Astrocyte (in vitro differentiated cells and primary cell): ENCODE data around the gene PTPRM. TPM values are rescaled to one million over a fixed set of nuclear protein-coding genes. Genes with fewer than 3 reads are reported as not detected.

Experiments used
- DNase-seq: peaks from one replicate; pipeline ENCODE4 v3.0.0-alpha.2; 2010; ENCODE audit warnings: low read depth
- FAIRE-seq: peaks from 2 replicates; lab custom pipeline; 2011; peaks lifted over from hg19 to GRCh38; lab: Jason Lieb, UNC
- H2AFZ ChIP-seq: 2 replicates; pipeline ENCODE4 v1.6.0; 2012; ENCODE audit warnings: low read depth, low read length, inconsistent platforms
- H3K27ac ChIP-seq: 2 replicates; pipeline ENCODE4 v1.5.1; 2011; ENCODE audit warnings: low read depth, low read length, inconsistent platforms
- H3K27me3 ChIP-seq: 2 replicates; pipeline ENCODE4 v1.6.0; 2011; ENCODE audit warnings: low read length, inconsistent platforms; ENCODE audit not compliant: insufficient read depth
- H3K36me3 ChIP-seq: 2 replicates; pipeline ENCODE4 v1.5.1; 2011; ENCODE audit warnings: low read length, inconsistent platforms; ENCODE audit not compliant: insufficient read depth
- H3K4me1 ChIP-seq: 2 replicates; pipeline ENCODE4 v1.5.1; 2011; ENCODE audit warnings: low read length, inconsistent platforms; ENCODE audit not compliant: insufficient read depth
- H3K4me2 ChIP-seq: 2 replicates; pipeline ENCODE4 v1.6.0; 2012; ENCODE audit warnings: low read length, inconsistent platforms
- H3K4me3 ChIP-seq: 2 replicates; pipeline ENCODE4 v1.5.1; 2011; ENCODE audit warnings: low read depth, mild to moderate bottlenecking, low read length, inconsistent platforms; ENCODE audit not compliant: insufficient read depth
- H3K79me2 ChIP-seq: 2 replicates; pipeline ENCODE4 v1.6.0; 2012; ENCODE audit warnings: mild to moderate bottlenecking, low read length, inconsistent platforms; ENCODE audit not compliant: insufficient read depth
- H3K9ac ChIP-seq: 2 replicates; pipeline ENCODE4 v1.6.0; 2012; ENCODE audit warnings: mild to moderate bottlenecking, low read length, inconsistent platforms
- H3K9me3 ChIP-seq: 2 replicates; pipeline ENCODE4 v1.5.1; 2012; ENCODE audit warnings: low read depth, mild to moderate bottlenecking, low read length, inconsistent platforms; ENCODE audit not compliant: insufficient read depth
- H4K20me1 ChIP-seq: 2 replicates; pipeline ENCODE4 v1.6.0; 2012; ENCODE audit warnings: low read length, inconsistent platforms; ENCODE audit not compliant: insufficient read depth
- H3K27ac Mint-ChIP-seq: one replicate; pipeline ENCODE4 v1.8.0; 2021; ENCODE audit warnings: mild to moderate bottlenecking, mixed read lengths; ENCODE audit not compliant: unreplicated experiment
- H3K27me3 Mint-ChIP-seq: one replicate; pipeline ENCODE4 v1.8.0; 2021; ENCODE audit warnings: low read depth, mixed read lengths; ENCODE audit not compliant: unreplicated experiment
- H3K36me3 Mint-ChIP-seq: one replicate; pipeline ENCODE4 v1.8.0; 2021; ENCODE audit warnings: low read depth, mixed read lengths; ENCODE audit not compliant: unreplicated experiment
- H3K4me1 Mint-ChIP-seq: one replicate; pipeline ENCODE4 v1.8.0; 2021; ENCODE audit warnings: low read depth, mixed read lengths; ENCODE audit not compliant: unreplicated experiment
- H3K4me3 Mint-ChIP-seq: one replicate; pipeline ENCODE4 v1.8.0; 2021; ENCODE audit warnings: mild to moderate bottlenecking, moderate library complexity, mixed read lengths; ENCODE audit not compliant: unreplicated experiment
- H3K9me3 Mint-ChIP-seq: one replicate; pipeline ENCODE4 v1.8.0; 2021; ENCODE audit warnings: mild to moderate bottlenecking, mixed read lengths; ENCODE audit not compliant: unreplicated experiment
- CTCF ChIP-seq: IDR thresholded peaks from 2 replicates; pipeline ENCODE4 v1.5.1; 2011; ENCODE audit warnings: low read depth, mild to moderate bottlenecking, inconsistent platforms, low read length, moderate library complexity; ENCODE audit not compliant: insufficient read depth
- EZH2 ChIP-seq: IDR thresholded peaks from 2 replicates; pipeline ENCODE4 v1.6.1; 2012; ENCODE audit warnings: mild to moderate bottlenecking, low read length, inconsistent platforms; ENCODE audit not compliant: insufficient read depth
- total RNA-seq: library from RNA; stranded (reverse); gene quantifications from 2 replicates; pipeline ENCODE4 v1.2.1, GENCODE V29; 2021

Gene PTPRM
- total RNA-seq, 1 donor from 2014 or later: 59.6 TPM

GRCh38 chr18:8097399-8097798 lies 530.3 kb downstream of the PTPRM start:
- Histone ChIP-seq H4K20me1 (peaks cover 4% of the 10 kb centered on the region), H3K79me2 (no peaks in the 10 kb centered on the region), H3K9me3 (no peaks in the 10 kb centered on the region), H3K36me3 (no peaks in the 10 kb centered on the region), H3K4me3 (no peak overlapping the region), H3K4me2 (no peak overlapping the region), H3K27me3 (no peaks in the 10 kb centered on the region), H3K27ac (no peak overlapping the region), H3K9ac (no peak overlapping the region), H3K4me1 (no peaks in the 10 kb centered on the region), H2AFZ (no peak overlapping the region)
- Mint-ChIP-seq H3K9me3 (peaks cover 2% of the 10 kb centered on the region), H3K36me3 (peaks cover 16% of the 10 kb centered on the region), H3K4me3 (no peak overlapping the region), H3K27ac (no peak overlapping the region), H3K27me3 (no peaks in the 10 kb centered on the region), H3K4me1 (peaks cover 6% of the 10 kb centered on the region)
- no peak for TF ChIP-seq EZH2
- TF ChIP-seq CTCF: no peak
- DNase-seq: no peak
- no peak for FAIRE-seq

DNA sequence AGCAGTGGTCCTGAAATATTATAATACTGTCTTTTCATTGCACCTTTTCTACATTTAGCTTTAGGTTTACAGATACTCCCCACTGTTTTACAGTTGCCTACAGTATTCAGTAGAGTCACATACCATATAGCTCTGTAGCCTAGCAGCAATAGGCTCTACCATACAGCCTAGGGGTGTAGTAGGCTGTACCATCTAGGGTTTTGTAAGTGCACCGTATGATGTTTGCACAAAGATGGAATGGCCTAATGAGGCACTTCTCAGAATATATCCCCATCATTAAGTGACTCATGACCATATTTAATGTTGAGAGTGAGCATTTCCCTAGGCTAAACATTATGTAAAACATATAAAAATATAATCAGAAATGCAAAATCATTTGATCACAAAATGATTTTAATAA lies 530.8 kb downstream of the PTPRM start:
- Histone ChIP-seq H3K79me2 (no peaks in the 10 kb centered on the region), H3K27me3 (no peaks in the 10 kb centered on the region), H3K4me1 (no peaks in the 10 kb centered on the region), H4K20me1 (peaks cover 4% of the 10 kb centered on the region), H3K9me3 (peaks cover 3% of the 10 kb centered on the region), H3K4me3 (no peak overlapping the region), H3K27ac (no peak overlapping the region), H3K36me3 (no peaks in the 10 kb centered on the region), H2AFZ (no peak overlapping the region), H3K9ac (no peak overlapping the region), H3K4me2 (no peak overlapping the region)
- no peak overlapping the region for H3K4me3 Mint-ChIP-seq
- TF ChIP-seq EZH2 (no peak), CTCF (no peak)
- DNase-seq (no peak), FAIRE-seq (no peak)
- H3K9me3 Mint-ChIP-seq: peaks cover 5% of the 10 kb centered on the region
- H3K36me3 Mint-ChIP-seq: peaks cover 16% of the 10 kb centered on the region
- H3K27me3 Mint-ChIP-seq: no peaks in the 10 kb centered on the region
- no peak overlapping the region for H3K27ac Mint-ChIP-seq
- H3K4me1 Mint-ChIP-seq: peaks cover 6% of the 10 kb centered on the region

DNA sequence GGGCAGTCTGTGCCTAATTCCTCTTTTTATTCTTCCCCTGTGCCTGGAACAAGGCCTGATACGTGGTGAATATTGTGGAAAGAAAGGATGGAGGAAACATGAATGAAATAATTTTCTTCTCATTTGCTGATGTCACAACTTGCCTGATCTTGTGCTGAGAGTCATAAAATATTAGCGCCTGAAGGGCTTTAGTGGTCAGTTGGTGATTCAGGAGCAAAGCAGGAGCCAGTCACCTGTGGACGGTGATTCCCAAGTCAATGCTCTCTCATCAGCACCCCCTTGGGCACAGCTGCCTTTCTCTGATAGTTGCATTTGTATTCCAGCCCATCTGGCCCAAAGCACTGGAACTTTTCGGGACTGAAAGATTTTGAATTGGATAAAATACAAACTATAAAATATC lies 539.5 kb downstream of the PTPRM start:
- Mint-ChIP-seq H3K9me3 (peaks cover 11% of the 10 kb centered on the region), H3K4me1 (no peaks in the 10 kb centered on the region), H3K36me3 (peaks cover 8% of the 10 kb centered on the region), H3K4me3 (no peak overlapping the region), H3K27me3 (no peaks in the 10 kb centered on the region), H3K27ac (no peak overlapping the region)
- TF ChIP-seq CTCF: no peak
- no peak for TF ChIP-seq EZH2
- Histone ChIP-seq H3K36me3 (no peaks in the 10 kb centered on the region), H3K4me3 (no peak overlapping the region), H3K9me3 (peaks cover 4% of the 10 kb centered on the region), H4K20me1 (no peaks in the 10 kb centered on the region), H3K9ac (no peak overlapping the region), H3K27ac (no peak overlapping the region), H3K79me2 (no peaks in the 10 kb centered on the region), H3K27me3 (no peaks in the 10 kb centered on the region), H3K4me1 (no peaks in the 10 kb centered on the region), H3K4me2 (no peak overlapping the region), H2AFZ (no peak overlapping the region)
- no peak for DNase-seq
- no peak for FAIRE-seq
